Measurements from ENCODE around the gene BICC1. TPM values are rescaled to one million over a fixed set of nuclear protein-coding genes. Genes with fewer than 3 reads are reported as not detected.

The BICC1 gene
- total RNA-seq, 1 experiment from 2014 or later = 13.9 TPM

GRCh38 chr10:58723966-58724365, 211.3 kb downstream of the BICC1 start:
- H4K20me1 ChIP-seq (ENCODE audit: low read length) = no peaks in the 10 kb centered on the region
- H3K79me2 ChIP-seq (ENCODE audit: low read length) = no peaks in the 10 kb centered on the region
- H3K27ac ChIP-seq (ENCODE audit: low read length) = no peak overlapping the region
- H3K9me2 ChIP-seq (replicated peaks; ENCODE audit: low read length) = no peaks in the 10 kb centered on the region
- no TSS peak for BruUV-seq (replicated peaks)
- no peaks in the 10 kb centered on the region for H3K36me3 ChIP-seq (ENCODE audit: low read depth, low read length)
- CTCF ChIA-PET = no interaction called here
- H3K9me3 ChIP-seq (ENCODE audit: low read length) = no peaks in the 10 kb centered on the region
- peaks cover 5% of the 10 kb centered on the region; the same call in 1 of the 2 replicates for H3K4me1 ChIP-seq (ENCODE audit: insufficient read depth, low read length)
- no peak overlapping the region for H3K9ac ChIP-seq (ENCODE audit: low read length)
- POLR2A ChIA-PET (ENCODE audit: unreplicated experiment) = no interaction called here
- ATAC-seq (no peak), DNase-seq (no peak)
- intact Hi-C loops (cut with micrococcal nuclease) = no loop called here
- H2AFZ ChIP-seq (ENCODE audit: low read length) = no peak overlapping the region
- H3K27me3 ChIP-seq (ENCODE audit: low read length) = no peaks in the 10 kb centered on the region; the same call in 1 of the 2 replicates
- no peak overlapping the region for H3K4me3 ChIP-seq (ENCODE audit: low read length)
- no peaks in the 10 kb centered on the region for H3F3A ChIP-seq (ENCODE audit: low read length, unreplicated experiment)
- no peak for TF ChIP-seq EZH2phosphoT487 (IDR thresholded peaks at IDR 0.05; ENCODE audit: borderline replicate concordance, low read length)
- TF ChIP-seq CTCF (conservative IDR thresholded peaks at IDR 0.05; ENCODE audit: low read depth, low read length) = no peak
- no peak for TF ChIP-seq EZH2 (IDR thresholded peaks at IDR 0.05; ENCODE audit: low read length, unreplicated experiment)
- no peak overlapping the region for H3K4me2 ChIP-seq (ENCODE audit: low read length)

- Histone ChIP-seq H3K27ac (ENCODE audit: low read length) (no peak overlapping the region), H3K9me3 (ENCODE audit: low read length) (no peaks in the 10 kb centered on the region), H3K4me1 (ENCODE audit: insufficient read depth, low read length) (peaks cover 5% of the 10 kb centered on the region; the same call in 1 of the 2 replicates), H3K9me2 (replicated peaks; ENCODE audit: low read length) (no peaks in the 10 kb centered on the region), H3F3A (ENCODE audit: low read length, unreplicated experiment) (no peaks in the 10 kb centered on the region), H3K4me2 (ENCODE audit: low read length) (no peak overlapping the region), H3K4me3 (ENCODE audit: low read length) (no peak overlapping the region), H3K9ac (ENCODE audit: low read length) (no peak overlapping the region), H2AFZ (ENCODE audit: low read length) (no peak overlapping the region), H3K79me2 (ENCODE audit: low read length) (no peaks in the 10 kb centered on the region), H4K20me1 (ENCODE audit: low read length) (no peaks in the 10 kb centered on the region), H3K27me3 (ENCODE audit: low read length) (no peaks in the 10 kb centered on the region; the same call in 1 of the 2 replicates), H3K36me3 (ENCODE audit: low read depth, low read length) (no peaks in the 10 kb centered on the region)
- ATAC-seq (no peak), DNase-seq (no peak)
- intact Hi-C loops (cut with micrococcal nuclease) = no loop called here
- POLR2A ChIA-PET (ENCODE audit: unreplicated experiment) = no interaction called here
- CTCF ChIA-PET = no interaction called here
- no TSS peak for BruUV-seq (replicated peaks)
- TF ChIP-seq EZH2 (IDR thresholded peaks at IDR 0.05; ENCODE audit: low read length, unreplicated experiment) = no peak
- TF ChIP-seq CTCF (conservative IDR thresholded peaks at IDR 0.05; ENCODE audit: low read depth, low read length) = no peak
- no peak for TF ChIP-seq EZH2phosphoT487 (IDR thresholded peaks at IDR 0.05; ENCODE audit: borderline replicate concordance, low read length)
These were observed 212.1 kb downstream of the BICC1 start for GRCh38 chr10:58724781-58725180.

- no peak for ATAC-seq
- DNase-seq = no peak
- Histone ChIP-seq H2AFZ (ENCODE audit: low read length) (no peak overlapping the region), H3K4me2 (ENCODE audit: low read length) (no peak overlapping the region), H3K27ac (ENCODE audit: low read length) (no peak overlapping the region), H3F3A (ENCODE audit: low read length, unreplicated experiment) (no peaks in the 10 kb centered on the region), H3K36me3 (ENCODE audit: low read depth, low read length) (0 out of 2 replicates have a peak, but pooled peaks cover 1% of the 10 kb centered on the region), H3K79me2 (ENCODE audit: low read length) (no peaks in the 10 kb centered on the region), H3K27me3 (ENCODE audit: low read length) (no peaks in the 10 kb centered on the region), H4K20me1 (ENCODE audit: low read length) (no peaks in the 10 kb centered on the region), H3K9me3 (ENCODE audit: low read length) (peaks cover 2% of the 10 kb centered on the region; the same call in 1 of the 2 replicates), H3K4me3 (ENCODE audit: low read length) (no peak overlapping the region), H3K9me2 (replicated peaks; ENCODE audit: low read length) (no peaks in the 10 kb centered on the region), H3K9ac (ENCODE audit: low read length) (no peak overlapping the region), H3K4me1 (ENCODE audit: insufficient read depth, low read length) (peaks cover 5% of the 10 kb centered on the region; the same call in 1 of the 2 replicates)
- TF ChIP-seq EZH2 (IDR thresholded peaks at IDR 0.05; ENCODE audit: low read length, unreplicated experiment) (no peak), CTCF (conservative IDR thresholded peaks at IDR 0.05; ENCODE audit: low read depth, low read length) (no peak), EZH2phosphoT487 (IDR thresholded peaks at IDR 0.05; ENCODE audit: borderline replicate concordance, low read length) (no peak)
- CTCF ChIA-PET = no interaction called here
- POLR2A ChIA-PET (ENCODE audit: unreplicated experiment) = no interaction called here
- no TSS peak for BruUV-seq (replicated peaks)
- intact Hi-C loops (cut with micrococcal nuclease) = no loop called here
These were observed 213.2 kb downstream of the BICC1 start for GRCh38 chr10:58725901-58726300.

All from PC-3 (cell line).